ENCODE results near the gene DUSP22.
A peak's percentile ranks its signal among the peaks of the same experiment; 100 is the strongest.
"Not testable (repeated sequence)": the region's sequence is repeated elsewhere in the genome, so short reads cannot be mapped to it uniquely, and the experiment has no call there.

The DUSP22 gene

DNA sequence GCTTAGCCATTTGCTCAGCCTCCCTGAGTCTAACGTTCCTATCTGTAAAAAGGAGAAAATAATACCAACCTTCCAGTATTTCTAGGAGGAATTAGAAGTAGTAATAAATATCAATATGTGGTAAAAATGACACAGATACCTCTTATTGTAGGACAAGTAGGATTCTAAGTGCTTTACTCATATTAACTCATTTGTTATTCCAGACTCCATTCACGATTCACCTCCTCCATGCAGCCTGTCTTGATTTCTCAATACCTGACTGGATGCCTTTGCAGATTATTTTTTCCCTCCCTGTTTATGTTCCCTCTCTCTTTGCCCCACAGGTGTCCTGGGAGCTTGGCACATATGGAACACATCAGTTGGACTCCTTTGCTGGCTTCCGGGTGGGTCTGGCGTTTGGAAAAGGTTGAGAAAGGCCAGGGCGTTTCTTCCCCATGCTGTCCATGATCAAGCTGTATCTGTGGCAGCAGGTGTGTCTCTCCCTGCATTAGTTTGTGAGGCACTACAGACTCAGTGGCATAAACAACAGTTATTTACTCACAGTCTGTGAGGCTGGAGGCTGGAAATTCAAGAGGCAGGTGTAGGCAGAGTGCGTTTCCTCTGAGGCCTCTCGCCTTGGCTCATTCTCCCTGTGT, 10.7 kb upstream of the DUSP22 start:
- TF ChIP-seq TAF1 (IDR thresholded peaks at IDR 0.05; ENCODE audit: borderline replicate concordance, low read depth, low read length): no peak
- TF ChIP-seq POLR2A (IDR thresholded peaks at IDR 0.05; ENCODE audit: low read depth, low read length): no peak
- TF ChIP-seq POLR2AphosphoS5 (IDR thresholded peaks at IDR 0.05; ENCODE audit: low read depth, low read length): no peak
- no peak for FAIRE-seq
- no peak for DNase-seq (ENCODE audit: insufficient read length)

DNA sequence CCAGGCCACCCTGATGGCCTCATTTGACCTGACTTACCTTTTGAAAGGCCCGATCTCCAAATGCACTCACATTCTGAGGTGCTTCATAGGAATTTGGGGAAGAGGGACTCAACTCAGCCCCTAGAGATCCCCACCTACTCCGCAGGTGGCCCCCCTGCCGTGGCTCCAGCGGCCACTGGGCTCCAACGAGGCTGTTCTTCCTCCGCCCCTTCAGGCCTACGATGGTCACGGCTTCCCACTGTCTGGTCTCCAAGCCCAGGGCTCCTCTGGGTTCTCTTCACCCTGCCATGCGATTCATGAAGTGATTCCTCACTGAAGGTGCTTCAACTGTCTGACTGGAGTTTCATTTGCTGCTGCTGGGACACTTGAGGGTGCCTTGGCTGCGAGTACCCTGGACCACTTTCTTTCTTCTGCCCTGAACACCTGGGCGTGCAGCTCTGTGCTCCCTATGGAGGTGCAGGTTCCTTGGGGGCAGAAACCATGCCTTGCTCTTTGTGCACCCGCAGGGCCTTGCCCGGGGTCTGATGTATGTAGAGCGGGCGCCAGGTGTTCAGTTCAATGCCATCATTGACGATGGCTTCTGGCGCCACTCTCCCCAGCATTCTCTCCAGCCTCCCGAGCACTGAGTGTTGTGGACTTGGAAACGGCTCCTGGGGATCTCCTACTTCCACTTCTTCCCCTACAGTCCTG, 10.0 kb upstream of the DUSP22 start:
- FAIRE-seq: no peak
- TF ChIP-seq POLR2A (IDR thresholded peaks at IDR 0.05; ENCODE audit: low read depth, low read length): no peak
- no peak for TF ChIP-seq TAF1 (IDR thresholded peaks at IDR 0.05; ENCODE audit: borderline replicate concordance, low read depth, low read length)
- no peak for TF ChIP-seq POLR2AphosphoS5 (IDR thresholded peaks at IDR 0.05; ENCODE audit: low read depth, low read length)
- no peak for DNase-seq (ENCODE audit: insufficient read length)

DNA sequence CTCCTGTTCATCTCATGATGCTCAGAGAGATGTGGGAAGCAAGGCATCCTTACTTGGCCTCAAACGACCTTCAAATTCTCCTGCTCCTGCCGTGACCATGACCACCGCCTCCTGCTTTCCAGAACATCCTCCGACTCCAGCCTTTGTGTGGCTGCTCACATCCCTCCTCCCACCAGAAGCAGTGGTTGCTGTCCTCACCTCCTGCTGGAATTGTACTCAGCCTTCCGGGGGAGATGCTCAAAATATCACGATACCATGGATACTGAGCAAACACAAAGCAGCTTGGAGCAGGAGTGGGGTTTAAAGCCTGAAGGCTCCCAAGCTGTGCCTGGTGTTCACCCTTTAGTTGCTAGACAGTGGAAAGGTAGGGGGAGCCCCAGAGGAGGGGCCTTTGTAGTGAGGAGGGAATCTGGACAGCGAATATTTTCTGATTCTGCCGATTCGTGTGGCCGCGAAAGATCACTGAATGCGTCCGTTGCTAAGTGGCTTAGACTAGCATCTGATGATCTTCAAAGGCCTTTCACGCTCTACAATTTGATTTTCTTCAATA, 9.3 kb upstream of the DUSP22 start:
- DNase-seq (ENCODE audit: insufficient read length): no peak
- FAIRE-seq: no peak
- no peak for TF ChIP-seq POLR2A (IDR thresholded peaks at IDR 0.05; ENCODE audit: low read depth, low read length)
- TF ChIP-seq TAF1 (IDR thresholded peaks at IDR 0.05; ENCODE audit: borderline replicate concordance, low read depth, low read length): no peak
- no peak for TF ChIP-seq POLR2AphosphoS5 (IDR thresholded peaks at IDR 0.05; ENCODE audit: low read depth, low read length)

DNA sequence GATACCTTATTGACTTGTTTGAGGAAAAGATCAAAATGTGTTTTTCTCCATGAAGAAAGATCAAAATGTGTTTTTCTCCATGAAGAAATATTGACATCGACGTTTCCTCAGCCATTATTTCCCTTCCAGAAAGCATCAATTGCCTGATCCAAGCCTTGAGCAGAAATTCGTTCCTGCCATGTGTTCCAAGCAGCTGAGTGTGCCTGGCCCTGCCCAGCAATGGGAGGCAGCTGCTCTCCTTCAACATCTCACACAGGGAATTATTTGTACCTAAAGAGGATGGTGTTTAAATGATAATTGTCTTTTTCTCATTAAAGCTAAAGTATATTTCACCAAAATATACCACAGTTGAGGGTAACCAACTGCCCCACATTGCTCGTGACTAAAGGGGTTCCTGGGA, 7.8 kb upstream of the DUSP22 start:
- no peak for FAIRE-seq
- no peak for DNase-seq (ENCODE audit: insufficient read length)
- TF ChIP-seq TAF1 (IDR thresholded peaks at IDR 0.05; ENCODE audit: borderline replicate concordance, low read depth, low read length) (no peak), POLR2AphosphoS5 (IDR thresholded peaks at IDR 0.05; ENCODE audit: low read depth, low read length) (no peak), POLR2A (IDR thresholded peaks at IDR 0.05; ENCODE audit: low read depth, low read length) (no peak)

DNA sequence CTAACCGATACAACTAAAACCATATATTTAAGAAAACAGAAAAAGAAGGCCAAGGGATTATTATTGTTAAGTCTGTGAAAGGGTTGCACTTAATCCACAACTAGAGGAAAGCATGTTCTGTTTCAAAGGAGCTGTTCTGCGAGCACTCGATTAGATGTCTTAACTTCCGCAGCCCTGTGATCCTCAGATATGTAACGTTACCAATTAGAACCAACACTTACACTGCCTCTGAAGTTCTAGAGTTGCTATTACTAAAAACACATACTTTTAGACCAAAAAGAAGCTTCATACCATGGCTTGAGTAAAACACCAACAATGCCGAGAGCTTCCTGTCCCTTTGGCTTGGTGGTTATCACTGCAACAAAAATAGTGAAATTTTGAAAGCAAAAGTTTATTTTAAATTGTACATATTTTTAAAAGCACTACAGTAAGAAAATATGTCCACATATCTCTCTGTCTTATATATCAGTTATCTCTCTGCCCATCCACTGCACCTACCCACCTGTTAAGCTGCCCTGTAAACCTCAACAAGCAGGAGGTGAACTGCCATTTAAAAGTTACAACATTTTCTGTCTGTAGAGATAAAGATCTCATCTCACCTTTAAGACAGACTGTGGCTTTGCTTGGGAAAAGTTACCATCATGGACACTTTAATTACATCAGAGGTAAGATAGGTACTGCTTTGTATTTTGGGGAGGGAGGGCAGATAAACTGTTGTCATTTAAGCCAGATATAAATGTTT, 7.1 kb upstream of the DUSP22 start:
- DNase-seq (ENCODE audit: insufficient read length): no peak
- no peak for FAIRE-seq
- TF ChIP-seq TAF1 (IDR thresholded peaks at IDR 0.05; ENCODE audit: borderline replicate concordance, low read depth, low read length) (no peak), POLR2AphosphoS5 (IDR thresholded peaks at IDR 0.05; ENCODE audit: low read depth, low read length) (no peak), POLR2A (IDR thresholded peaks at IDR 0.05; ENCODE audit: low read depth, low read length) (no peak)

DNA sequence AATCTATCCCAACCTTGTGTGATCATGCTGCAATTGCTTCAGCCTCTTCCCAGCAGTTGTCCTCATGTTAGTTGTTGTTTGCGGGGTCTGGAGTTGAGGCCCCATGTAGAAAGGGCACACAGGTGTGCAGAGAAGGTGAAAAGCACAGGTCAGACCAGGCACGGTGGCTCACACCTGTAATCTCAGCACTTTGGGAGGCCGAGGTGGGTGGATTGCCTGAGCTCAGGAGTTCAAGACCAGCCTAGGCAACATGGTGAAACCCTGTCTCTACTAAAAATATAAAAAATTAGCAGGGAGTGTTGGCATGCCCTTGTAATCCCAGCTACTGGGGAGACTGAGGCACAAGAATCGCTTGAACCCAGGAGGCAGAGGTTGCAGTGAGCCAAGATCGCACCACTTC, 6.4 kb upstream of the DUSP22 start:
- not testable (repeated sequence) for DNase-seq (ENCODE audit: insufficient read length)

DNA sequence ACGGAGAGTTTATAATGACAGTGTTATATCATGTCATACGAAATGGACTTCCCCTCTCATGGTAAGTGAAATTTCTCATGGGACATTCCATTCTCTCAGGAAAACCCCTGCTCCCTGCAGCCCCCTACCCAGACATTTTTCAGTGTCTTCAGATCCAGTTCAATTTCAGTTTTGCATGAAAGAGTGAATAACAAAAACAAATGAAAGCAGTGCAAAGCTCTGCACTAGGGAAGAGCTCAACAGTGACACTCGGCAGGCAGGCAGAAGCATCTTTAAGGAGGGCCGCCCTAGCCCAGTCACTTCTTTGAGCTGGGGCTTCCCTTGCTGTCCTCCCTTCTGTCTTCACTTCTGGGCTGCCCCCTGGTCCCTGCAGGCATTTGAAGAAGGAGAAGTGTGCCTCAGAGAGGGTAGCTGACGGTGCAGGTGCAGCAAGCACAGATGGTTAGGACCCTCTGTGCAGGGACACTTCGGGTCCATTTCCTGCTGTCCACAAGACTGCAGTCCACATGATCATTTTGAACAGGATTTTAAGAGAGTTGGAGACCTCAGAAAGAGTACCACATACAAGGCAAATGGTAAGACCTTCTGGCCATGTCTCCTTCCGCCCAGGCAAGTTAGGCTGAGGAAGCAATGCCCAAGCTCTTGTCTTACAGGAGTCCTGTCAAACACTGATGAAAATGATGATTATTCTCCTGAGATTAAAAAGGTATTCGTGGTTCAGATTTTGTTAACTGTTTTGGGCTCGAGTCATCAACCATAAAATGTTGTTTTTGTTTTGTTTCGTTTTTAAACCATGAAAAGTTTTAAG, 5.4 kb upstream of the DUSP22 start:
- peak; percentile 36; the same call in 1 of the 2 replicates for TF ChIP-seq POLR2A (IDR thresholded peaks at IDR 0.05; ENCODE audit: low read depth, low read length)
- no peak for TF ChIP-seq POLR2AphosphoS5 (IDR thresholded peaks at IDR 0.05; ENCODE audit: low read depth, low read length)
- TF ChIP-seq TAF1 (IDR thresholded peaks at IDR 0.05; ENCODE audit: borderline replicate concordance, low read depth, low read length): no peak
- peak; percentile 62 for FAIRE-seq
- no peak for DNase-seq (ENCODE audit: insufficient read length)

More for the DNA sequence above, 6.4 kb upstream of the DUSP22 start:
- FAIRE-seq: not testable (repeated sequence)

DNA sequence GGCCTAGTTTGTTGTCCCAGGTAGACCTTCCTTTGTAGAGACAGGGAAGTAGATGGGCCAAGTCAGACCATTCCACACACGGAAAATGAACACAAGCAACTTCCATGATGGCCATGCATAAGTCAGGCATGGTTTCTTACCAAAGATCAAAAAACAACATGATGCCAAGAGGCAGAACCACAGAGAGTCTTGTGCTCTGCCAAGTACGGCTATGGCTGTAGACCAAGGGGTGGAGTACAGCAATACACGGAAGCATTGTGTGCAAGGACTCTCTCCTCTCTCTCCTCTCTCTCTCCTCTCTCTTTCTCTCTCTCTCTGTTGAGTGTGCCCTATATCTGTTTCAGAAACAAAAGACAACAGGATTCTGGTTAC, 4.8 kb upstream of the DUSP22 start:
- TF ChIP-seq POLR2A (IDR thresholded peaks at IDR 0.05; ENCODE audit: low read depth, low read length) (peak; percentile 35; the same call in 1 of the 2 replicates), TAF1 (IDR thresholded peaks at IDR 0.05; ENCODE audit: borderline replicate concordance, low read depth, low read length) (no peak)
- no peak for DNase-seq (ENCODE audit: insufficient read length)
- peak; percentile 5 for FAIRE-seq

DNA sequence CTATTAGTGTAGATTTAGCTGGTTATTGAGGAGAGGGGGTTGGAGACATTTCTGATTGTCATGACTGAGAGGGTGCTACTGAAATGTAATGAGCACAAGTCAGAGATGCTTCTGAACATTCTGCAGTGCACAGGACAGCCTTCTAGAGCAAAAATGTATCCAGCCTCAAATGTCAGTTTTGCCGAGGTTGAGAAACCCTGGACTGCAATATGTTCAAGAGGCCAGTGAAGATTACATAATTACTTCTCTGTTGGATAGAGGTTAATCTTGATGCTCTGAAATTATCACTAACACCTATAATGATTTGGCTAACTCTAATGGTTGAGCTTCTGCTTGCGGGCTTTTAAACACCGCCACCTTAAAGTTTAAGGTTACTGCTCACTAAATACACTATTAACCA, 3.4 kb upstream of the DUSP22 start:
- FAIRE-seq: no peak
- DNase-seq (ENCODE audit: insufficient read length): no peak
- TF ChIP-seq POLR2A (IDR thresholded peaks at IDR 0.05; ENCODE audit: low read depth, low read length): no peak
- no peak for TF ChIP-seq TAF1 (IDR thresholded peaks at IDR 0.05; ENCODE audit: borderline replicate concordance, low read depth, low read length)
- TF ChIP-seq POLR2AphosphoS5 (IDR thresholded peaks at IDR 0.05; ENCODE audit: low read depth, low read length): no peak

DNA sequence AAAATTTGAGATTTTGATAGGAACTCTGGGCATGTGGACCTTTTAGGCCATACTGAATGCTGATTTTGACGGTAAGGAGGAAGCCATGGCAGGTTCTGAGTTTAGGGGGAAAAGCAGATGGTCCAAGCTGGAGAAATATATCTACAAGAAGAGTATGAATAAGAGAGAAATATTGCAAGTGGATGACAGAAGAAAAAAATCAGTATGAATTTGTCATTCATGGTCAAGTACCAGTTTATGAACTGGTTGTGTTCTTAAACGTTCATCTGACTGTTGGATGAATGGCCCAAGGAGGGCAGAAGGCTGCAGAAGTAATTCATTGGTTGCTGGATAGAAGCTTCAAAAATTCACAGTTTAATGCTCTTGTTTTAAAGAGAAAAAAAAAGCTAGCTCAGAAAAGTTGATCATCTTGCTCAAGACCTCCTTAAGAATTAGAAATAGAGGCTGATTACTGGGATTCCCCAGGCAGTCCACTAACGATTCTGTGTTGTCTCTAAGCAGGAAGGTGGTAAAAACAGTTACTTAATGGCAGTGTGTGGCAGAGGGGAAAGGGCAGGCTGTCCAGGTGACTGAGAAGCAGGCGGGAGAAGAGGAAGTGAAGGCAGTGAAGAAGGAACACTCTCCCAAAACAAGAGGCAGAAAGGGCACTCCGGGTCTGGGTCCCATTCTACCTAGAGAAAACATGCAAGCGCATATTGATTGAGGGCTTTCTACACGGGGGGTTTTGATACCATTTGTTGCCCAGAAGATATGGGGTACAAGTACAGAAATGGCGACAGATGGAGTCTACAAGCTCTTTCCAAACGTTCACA, 2.0 kb upstream of the DUSP22 start:
- TF ChIP-seq POLR2A (IDR thresholded peaks at IDR 0.05; ENCODE audit: low read depth, low read length): no peak
- no peak for TF ChIP-seq TAF1 (IDR thresholded peaks at IDR 0.05; ENCODE audit: borderline replicate concordance, low read depth, low read length)
- TF ChIP-seq POLR2AphosphoS5 (IDR thresholded peaks at IDR 0.05; ENCODE audit: low read depth, low read length): no peak
- FAIRE-seq (peak; percentile 86), DNase-seq (ENCODE audit: insufficient read length) (no peak)
